Measurements from ENCODE around the gene JAKMIP2.

The JAKMIP2 gene

GRCh38 chr5:147788023-147788422, 5.5 kb upstream of the JAKMIP2 start:
- DNase-seq (ENCODE audit: low read depth): no peak

GRCh38 chr5:147786142-147786541, 3.6 kb upstream of the JAKMIP2 start:
- no peak for DNase-seq (ENCODE audit: low read depth)

- no peak for DNase-seq (ENCODE audit: low read depth)
These were observed 1.8 kb upstream of the JAKMIP2 start for GRCh38 chr5:147784146-147784987.

- no peak for DNase-seq (ENCODE audit: low read depth)
These were observed 1.5 kb downstream of the JAKMIP2 start for GRCh38 chr5:147780924-147781573.

- no peak for DNase-seq (ENCODE audit: low read depth)
These were observed 2.8 kb downstream of the JAKMIP2 start for GRCh38 chr5:147779694-147780093.

- DNase-seq (ENCODE audit: low read depth): no peak
These were observed 5.5 kb downstream of the JAKMIP2 start for GRCh38 chr5:147776989-147777388.

GRCh38 chr5:147773587-147773986, 8.9 kb downstream of the JAKMIP2 start:
- DNase-seq (ENCODE audit: low read depth): no peak

GRCh38 chr5:147773139-147773538, 9.4 kb downstream of the JAKMIP2 start:
- no peak for DNase-seq (ENCODE audit: low read depth)

- no peak for DNase-seq (ENCODE audit: low read depth)
These were observed 15.5 kb downstream of the JAKMIP2 start for GRCh38 chr5:147767048-147767447.

GRCh38 chr5:147763791-147764525, 18.6 kb downstream of the JAKMIP2 start:
- DNase-seq (ENCODE audit: low read depth): no peak

GRCh38 chr5:147760086-147760875, 22.2 kb downstream of the JAKMIP2 start:
- DNase-seq (ENCODE audit: low read depth): no peak

- DNase-seq (ENCODE audit: low read depth): no peak
These were observed 23.1 kb downstream of the JAKMIP2 start for GRCh38 chr5:147759441-147759840.

GRCh38 chr5:147756566-147756965, 26.0 kb downstream of the JAKMIP2 start:
- DNase-seq (ENCODE audit: low read depth): no peak

GRCh38 chr5:147754372-147755122, 28.0 kb downstream of the JAKMIP2 start:
- no peak for DNase-seq (ENCODE audit: low read depth)

GRCh38 chr5:147753765-147754164, 28.8 kb downstream of the JAKMIP2 start:
- no peak for DNase-seq (ENCODE audit: low read depth)

- DNase-seq (ENCODE audit: low read depth): no peak
These were observed 29.8 kb downstream of the JAKMIP2 start for GRCh38 chr5:147752666-147753290.

GRCh38 chr5:147752033-147752432, 30.5 kb downstream of the JAKMIP2 start:
- DNase-seq (ENCODE audit: low read depth): no peak

- no peak for DNase-seq (ENCODE audit: low read depth)
These were observed 31.2 kb downstream of the JAKMIP2 start for GRCh38 chr5:147751156-147751830.

- DNase-seq (ENCODE audit: low read depth): no peak
These were observed 32.5 kb downstream of the JAKMIP2 start for GRCh38 chr5:147750065-147750464.

- DNase-seq (ENCODE audit: low read depth): no peak
These were observed 33.9 kb downstream of the JAKMIP2 start for GRCh38 chr5:147748590-147748989.

Measured in activated T-cell treated with anti-CD3 and anti-CD28 coated beads for 48 hours (primary cell).